NT2/D1 (cell line): ENCODE measurements around the gene GPD1.
A peak's percentile ranks its signal among the peaks of the same experiment; 100 is the strongest.

ENCODE experiments used
- DNase-seq: peaks from one replicate; pipeline ENCODE4 v3.0.0-alpha.2; 2011; ENCODE audit warnings: low read depth, low spot score
- H3K27me3 ChIP-seq: 2 replicates; pipeline ENCODE4 v1.6.0; 2011; ENCODE audit warnings: mild to moderate bottlenecking; ENCODE audit not compliant: insufficient read length, insufficient read depth
- H3K36me3 ChIP-seq: 2 replicates; pipeline ENCODE4 v1.6.1; 2011; ENCODE audit warnings: mild to moderate bottlenecking, low read length, mixed read lengths; ENCODE audit not compliant: insufficient read depth, insufficient read length
- H3K4me1 ChIP-seq: 2 replicates; pipeline ENCODE4 v1.5.1; 2011; ENCODE audit not compliant: insufficient read depth, insufficient read length
- H3K4me3 ChIP-seq: 2 replicates; pipeline ENCODE4 v1.5.1; 2011; ENCODE audit warnings: low read depth; ENCODE audit not compliant: insufficient read length
- H3K9ac ChIP-seq: 2 replicates; pipeline ENCODE4 v1.6.0; 2011; ENCODE audit warnings: low read depth; ENCODE audit not compliant: insufficient read length
- H3K9me3 ChIP-seq: 2 replicates; pipeline ENCODE4 v1.5.1; 2011; ENCODE audit warnings: mild to moderate bottlenecking, low read length; ENCODE audit not compliant: insufficient read depth
- SUZ12 ChIP-seq: IDR thresholded peaks from 2 replicates; pipeline ENCODE4 v1.6.1; 2011; ENCODE audit not compliant: insufficient read length, insufficient read depth; ENCODE audit errors: extremely low read depth
- YY1 ChIP-seq: IDR thresholded peaks from 2 replicates; pipeline ENCODE4 v1.6.1; 2011; ENCODE audit not compliant: insufficient read length, insufficient read depth
- ZNF274 ChIP-seq: IDR thresholded peaks from 2 replicates; pipeline ENCODE4 v1.6.1; 2011; ENCODE audit warnings: mild to moderate bottlenecking, low read depth, low read length

The GPD1 gene

GRCh38 chr12:50059440-50060119, 44.2 kb upstream of the GPD1 start:
- H3K4me1 ChIP-seq: peaks cover 24% of the 10 kb centered on the region
- no peaks in the 10 kb centered on the region for H3K9me3 ChIP-seq
- H3K27me3 ChIP-seq: peaks cover 70% of the 10 kb centered on the region
- no peak overlapping the region for H3K4me3 ChIP-seq
- TF ChIP-seq SUZ12 (no peak), YY1 (no peak), ZNF274 (no peak)
- no peaks in the 10 kb centered on the region for H3K36me3 ChIP-seq
- DNase-seq: no peak
- no peak overlapping the region for H3K9ac ChIP-seq

DNA sequence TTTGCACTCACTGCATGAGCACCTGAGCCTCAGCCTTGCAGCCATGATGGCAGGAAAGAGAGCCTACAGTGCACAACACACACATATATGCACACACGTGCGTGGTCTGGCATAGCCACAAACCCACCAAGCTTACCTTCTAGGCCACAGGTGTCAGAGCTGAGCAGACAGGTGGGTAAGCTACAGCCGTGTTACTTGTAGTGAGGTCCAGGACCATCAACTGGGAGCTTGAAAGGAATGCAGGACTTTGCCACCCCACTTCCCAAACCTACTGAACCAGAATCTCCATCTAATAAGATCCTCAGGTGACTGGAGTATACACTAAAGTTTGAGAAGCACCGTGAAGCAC, 43.7 kb upstream of the GPD1 start:
- H3K9me3 ChIP-seq: no peaks in the 10 kb centered on the region
- DNase-seq: no peak
- no peak overlapping the region for H3K9ac ChIP-seq
- no peak for TF ChIP-seq SUZ12
- TF ChIP-seq ZNF274: no peak
- no peak for TF ChIP-seq YY1
- H3K4me3 ChIP-seq: no peak overlapping the region
- H3K36me3 ChIP-seq: no peaks in the 10 kb centered on the region
- peaks cover 65% of the 10 kb centered on the region for H3K27me3 ChIP-seq
- peaks cover 24% of the 10 kb centered on the region for H3K4me1 ChIP-seq

- TF ChIP-seq YY1: no peak
- no peak for TF ChIP-seq ZNF274
- no peak for TF ChIP-seq SUZ12
- peaks cover 54% of the 10 kb centered on the region for H3K27me3 ChIP-seq
- no peak for DNase-seq
Observed at GRCh38 chr12:50061171-50061570, 42.6 kb upstream of the GPD1 start.

GRCh38 chr12:50061946-50062686, 41.7 kb upstream of the GPD1 start:
- Histone ChIP-seq H3K4me1 (peaks cover 18% of the 10 kb centered on the region), H3K27me3 (peaks cover 45% of the 10 kb centered on the region)

More at GRCh38 chr12:50061171-50061570, 42.6 kb upstream of the GPD1 start:
- Histone ChIP-seq H3K9me3 (no peaks in the 10 kb centered on the region), H3K36me3 (no peaks in the 10 kb centered on the region), H3K9ac (no peak overlapping the region), H3K4me3 (no peak overlapping the region), H3K4me1 (peaks cover 22% of the 10 kb centered on the region)

DNA sequence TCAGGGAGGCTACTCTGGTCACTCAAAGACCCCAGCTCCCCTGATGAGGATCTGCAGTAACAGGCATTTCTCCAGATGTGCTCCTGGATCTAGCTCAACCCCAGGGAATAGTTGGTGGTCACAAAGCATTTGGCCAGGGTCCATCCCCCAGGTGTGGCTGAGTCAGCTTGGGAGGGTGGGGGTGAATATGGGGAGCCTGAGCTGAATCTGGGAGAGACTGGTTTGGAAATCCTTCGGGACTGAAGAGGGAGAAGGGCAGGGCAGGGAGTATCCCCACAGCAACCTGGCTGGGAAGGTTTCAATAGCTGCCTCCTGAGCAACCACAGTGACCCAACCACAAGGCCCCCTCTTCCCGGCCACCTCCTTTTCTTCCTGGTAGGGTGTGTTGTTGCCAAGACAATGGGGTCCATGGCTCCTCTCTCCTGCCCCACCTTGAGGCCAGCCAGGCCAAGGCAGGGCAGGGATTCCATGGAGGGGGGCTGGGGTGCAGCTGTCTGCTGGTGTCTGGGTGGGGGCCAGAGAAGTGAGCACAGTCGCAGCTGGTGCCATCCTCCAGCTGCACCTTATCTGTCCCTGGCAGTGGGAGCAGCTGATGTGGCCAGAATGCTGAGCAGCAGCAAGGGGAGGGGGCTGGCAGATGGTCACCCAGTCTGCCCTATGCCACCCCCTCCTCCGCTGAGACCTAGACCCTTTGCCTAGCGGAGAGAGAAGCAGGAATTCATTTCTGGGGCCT, 40.9 kb upstream of the GPD1 start:
- H3K27me3 ChIP-seq: peaks cover 40% of the 10 kb centered on the region
- no peaks in the 10 kb centered on the region for H3K9me3 ChIP-seq
- no peak for TF ChIP-seq SUZ12
- TF ChIP-seq YY1: no peak
- TF ChIP-seq ZNF274: no peak
- no peak overlapping the region for H3K4me3 ChIP-seq
- DNase-seq: no peak
- H3K4me1 ChIP-seq: peaks cover 18% of the 10 kb centered on the region
- no peaks in the 10 kb centered on the region for H3K36me3 ChIP-seq
- H3K9ac ChIP-seq: no peak overlapping the region

More at GRCh38 chr12:50061946-50062686, 41.7 kb upstream of the GPD1 start:
- Histone ChIP-seq H3K4me3 (no peak overlapping the region), H3K9me3 (no peaks in the 10 kb centered on the region), H3K9ac (no peak overlapping the region), H3K36me3 (no peaks in the 10 kb centered on the region)
- TF ChIP-seq YY1 (no peak), SUZ12 (no peak), ZNF274 (no peak)
- no peak for DNase-seq

- Histone ChIP-seq H3K4me1 (peaks cover 9% of the 10 kb centered on the region), H3K9me3 (no peaks in the 10 kb centered on the region), H3K9ac (no peak overlapping the region), H3K36me3 (no peaks in the 10 kb centered on the region), H3K27me3 (peaks cover 14% of the 10 kb centered on the region), H3K4me3 (no peak overlapping the region)
- no peak for DNase-seq
- TF ChIP-seq YY1 (no peak), ZNF274 (no peak), SUZ12 (no peak)
Observed at GRCh38 chr12:50065726-50066310, 38.0 kb upstream of the GPD1 start.

- Histone ChIP-seq H3K4me3 (no peak overlapping the region), H3K27me3 (peaks cover 8% of the 10 kb centered on the region), H3K9me3 (no peaks in the 10 kb centered on the region), H3K9ac (no peak overlapping the region), H3K36me3 (no peaks in the 10 kb centered on the region), H3K4me1 (peaks cover 11% of the 10 kb centered on the region)
- TF ChIP-seq YY1: no peak
- DNase-seq: peak; percentile 78
Observed at GRCh38 chr12:50066402-50066801, 37.4 kb upstream of the GPD1 start.
